Erythroblast (primary cell): ENCODE data around the gene C1QTNF1.

Experiments
- GATA1 ChIP-seq: IDR thresholded peaks from 2 replicates; pipeline ENCODE4 v1.6.1; 2011; ENCODE audit warnings: low read depth, mild to moderate bottlenecking, control low read depth, low read length, moderate library complexity
- POLR2A ChIP-seq: IDR thresholded peaks from 2 replicates; pipeline ENCODE4 v1.6.1; 2011; ENCODE audit warnings: mild to moderate bottlenecking, low read length

DNA sequence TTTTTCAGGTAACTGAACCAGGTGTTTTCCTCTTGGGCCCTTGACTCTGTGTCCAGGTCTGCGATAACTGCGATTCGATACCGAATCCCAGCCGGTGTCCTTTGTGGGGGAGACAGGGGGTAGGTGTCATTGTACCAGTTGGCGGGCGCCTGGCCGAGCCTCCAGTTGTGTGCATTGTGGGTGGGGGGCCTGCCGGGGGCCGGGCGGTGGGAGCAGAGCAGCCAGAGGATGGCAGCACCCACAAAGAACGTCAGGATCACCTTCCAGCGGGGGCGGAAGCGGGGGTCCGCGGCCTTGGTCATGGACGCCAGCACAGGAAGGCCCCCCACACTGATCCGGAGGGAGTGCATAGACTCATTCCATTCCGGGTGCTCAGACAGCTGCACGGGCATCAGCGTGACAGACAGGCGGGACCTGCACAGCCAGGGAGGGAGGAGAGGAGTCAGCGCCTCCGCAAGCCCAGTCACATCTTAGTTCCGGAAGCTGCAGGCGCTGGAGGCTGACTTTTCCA is 26.7 kb upstream of the C1QTNF1 start:
- TF ChIP-seq POLR2A (no peak), GATA1 (no peak)
